OCI-LY3 (cell line): ENCODE measurements around the gene ADD1.

ENCODE experiments used
- EZH2phosphoT487 ChIP-seq: fragments of 200-600 bp; shearing (Covaris generic); IDR thresholded peaks from 2 replicates; pipeline ENCODE4 v1.6.1; 2018; ENCODE audit warnings: antibody characterized with exemption, mixed run types, low read depth
- TF ChIP-seq, protein P1 (sequence below): fragments of 200-600, 300-600 bp; sonication (generic); IDR thresholded peaks from 2 replicates; pipeline ENCODE4 v1.5.1; 2014; ENCODE audit warnings: antibody characterized with exemption, low read length, low read depth

- TF ChIP-seq, protein P1, sequence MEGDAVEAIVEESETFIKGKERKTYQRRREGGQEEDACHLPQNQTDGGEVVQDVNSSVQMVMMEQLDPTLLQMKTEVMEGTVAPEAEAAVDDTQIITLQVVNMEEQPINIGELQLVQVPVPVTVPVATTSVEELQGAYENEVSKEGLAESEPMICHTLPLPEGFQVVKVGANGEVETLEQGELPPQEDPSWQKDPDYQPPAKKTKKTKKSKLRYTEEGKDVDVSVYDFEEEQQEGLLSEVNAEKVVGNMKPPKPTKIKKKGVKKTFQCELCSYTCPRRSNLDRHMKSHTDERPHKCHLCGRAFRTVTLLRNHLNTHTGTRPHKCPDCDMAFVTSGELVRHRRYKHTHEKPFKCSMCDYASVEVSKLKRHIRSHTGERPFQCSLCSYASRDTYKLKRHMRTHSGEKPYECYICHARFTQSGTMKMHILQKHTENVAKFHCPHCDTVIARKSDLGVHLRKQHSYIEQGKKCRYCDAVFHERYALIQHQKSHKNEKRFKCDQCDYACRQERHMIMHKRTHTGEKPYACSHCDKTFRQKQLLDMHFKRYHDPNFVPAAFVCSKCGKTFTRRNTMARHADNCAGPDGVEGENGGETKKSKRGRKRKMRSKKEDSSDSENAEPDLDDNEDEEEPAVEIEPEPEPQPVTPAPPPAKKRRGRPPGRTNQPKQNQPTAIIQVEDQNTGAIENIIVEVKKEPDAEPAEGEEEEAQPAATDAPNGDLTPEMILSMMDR = no peak
- TF ChIP-seq EZH2phosphoT487 = no peak
Measured at GRCh38 chr4:2852481-2852921, 8.9 kb downstream of the ADD1 start.
